ENCODE results near the gene CADPS2.

Gene CADPS2

DNA sequence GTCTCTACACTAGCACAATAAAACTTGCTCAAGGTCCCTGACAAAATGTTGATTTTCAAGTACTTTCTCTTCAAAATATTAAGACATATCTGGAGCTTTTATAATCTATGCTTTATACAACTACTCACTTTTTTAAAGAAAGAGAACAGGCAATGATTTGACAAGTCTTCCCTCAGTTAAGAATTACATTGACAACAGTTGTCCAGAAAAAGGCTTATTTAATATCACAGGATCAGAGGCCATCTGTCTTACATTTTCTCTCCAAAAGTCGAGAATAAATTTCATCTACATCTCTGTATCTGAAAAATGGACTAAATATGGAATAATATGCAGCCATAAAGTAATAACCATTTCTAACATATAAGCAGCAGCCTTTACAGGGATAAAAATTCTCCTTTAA is 175.3 kb downstream of the CADPS2 start:
- no peaks in the 10 kb centered on the region for H3K27me3 ChIP-seq (replicated peaks)
- H3K27ac ChIP-seq, result no peak overlapping the region
- H3K36me3 ChIP-seq (replicated peaks), result no peaks in the 10 kb centered on the region
- no peak overlapping the region for H3K4me3 ChIP-seq (ENCODE audit: low read depth, low read length)
- TF ChIP-seq, protein P1, sequence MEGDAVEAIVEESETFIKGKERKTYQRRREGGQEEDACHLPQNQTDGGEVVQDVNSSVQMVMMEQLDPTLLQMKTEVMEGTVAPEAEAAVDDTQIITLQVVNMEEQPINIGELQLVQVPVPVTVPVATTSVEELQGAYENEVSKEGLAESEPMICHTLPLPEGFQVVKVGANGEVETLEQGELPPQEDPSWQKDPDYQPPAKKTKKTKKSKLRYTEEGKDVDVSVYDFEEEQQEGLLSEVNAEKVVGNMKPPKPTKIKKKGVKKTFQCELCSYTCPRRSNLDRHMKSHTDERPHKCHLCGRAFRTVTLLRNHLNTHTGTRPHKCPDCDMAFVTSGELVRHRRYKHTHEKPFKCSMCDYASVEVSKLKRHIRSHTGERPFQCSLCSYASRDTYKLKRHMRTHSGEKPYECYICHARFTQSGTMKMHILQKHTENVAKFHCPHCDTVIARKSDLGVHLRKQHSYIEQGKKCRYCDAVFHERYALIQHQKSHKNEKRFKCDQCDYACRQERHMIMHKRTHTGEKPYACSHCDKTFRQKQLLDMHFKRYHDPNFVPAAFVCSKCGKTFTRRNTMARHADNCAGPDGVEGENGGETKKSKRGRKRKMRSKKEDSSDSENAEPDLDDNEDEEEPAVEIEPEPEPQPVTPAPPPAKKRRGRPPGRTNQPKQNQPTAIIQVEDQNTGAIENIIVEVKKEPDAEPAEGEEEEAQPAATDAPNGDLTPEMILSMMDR (IDR thresholded peaks at IDR 0.05; ENCODE audit: low read depth, low read length, missing control alignments), result no peak
- no peak for DNase-seq
- in situ Hi-C loops (cut with HindIII; ENCODE audit: low pct_ligation_motif_present, low sequenced_read_pairs), result no loop called here

- in situ Hi-C loops (cut with HindIII; ENCODE audit: low pct_ligation_motif_present, low sequenced_read_pairs), result no loop called here
- TF ChIP-seq, protein P1 (IDR thresholded peaks at IDR 0.05; ENCODE audit: low read depth, low read length, missing control alignments), result no peak
- Histone ChIP-seq H3K4me3 (ENCODE audit: low read depth, low read length) (no peak overlapping the region), H3K27ac (no peak overlapping the region), H3K36me3 (replicated peaks) (no peaks in the 10 kb centered on the region), H3K27me3 (replicated peaks) (no peaks in the 10 kb centered on the region)
- no peak for DNase-seq
These were observed 176.2 kb downstream of the CADPS2 start for GRCh38 chr7:122709930-122710646.

DNA sequence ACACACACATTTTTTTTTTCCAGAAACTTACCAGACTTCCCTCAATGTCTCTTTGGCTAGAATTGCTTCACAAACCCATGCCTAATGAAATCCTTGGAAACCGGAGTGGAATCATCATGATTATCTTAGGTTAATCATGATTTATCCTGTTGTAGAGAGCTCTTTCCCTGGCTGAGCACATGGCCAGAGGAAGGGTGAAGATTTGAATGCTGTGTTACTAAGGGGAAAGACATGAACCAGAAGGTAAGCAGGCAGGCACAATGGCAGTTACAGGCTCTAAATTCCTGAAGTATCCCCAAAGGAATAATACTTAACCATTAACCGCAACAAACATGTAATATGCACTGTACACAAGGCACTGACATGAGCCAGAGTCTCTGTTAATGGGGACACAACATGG is 179.4 kb downstream of the CADPS2 start:
- in situ Hi-C loops (cut with HindIII; ENCODE audit: low pct_ligation_motif_present, low sequenced_read_pairs), result no loop called here
- no peak for DNase-seq
- H3K27ac ChIP-seq, result no peak overlapping the region
- H3K27me3 ChIP-seq (replicated peaks), result no peaks in the 10 kb centered on the region
- TF ChIP-seq, protein P1 (IDR thresholded peaks at IDR 0.05; ENCODE audit: low read depth, low read length, missing control alignments), result no peak
- no peak overlapping the region for H3K4me3 ChIP-seq (ENCODE audit: low read depth, low read length)
- H3K36me3 ChIP-seq (replicated peaks), result no peaks in the 10 kb centered on the region

GRCh38 chr7:122702872-122703510 is 183.3 kb downstream of the CADPS2 start, which contains the start of gene RNF148:
Gene RNF148, minus strand, starts transcription at chr7:122702922. Its CDS starts 172 bp downstream, at chr7:122702750.
- H3K4me3 ChIP-seq (ENCODE audit: low read depth, low read length), result no peak within 1 kb of the TSS
- no peak within 1 kb of the TSS for H3K27ac ChIP-seq
- no peak for DNase-seq
- TF ChIP-seq, protein P1 (IDR thresholded peaks at IDR 0.05; ENCODE audit: low read depth, low read length, missing control alignments), result no peak
- H3K27me3 ChIP-seq (replicated peaks), result no peaks in the 10 kb centered on the region
- no peaks in the 10 kb centered on the region for H3K36me3 ChIP-seq (replicated peaks)
- in situ Hi-C loops (cut with HindIII; ENCODE audit: low pct_ligation_motif_present, low sequenced_read_pairs), result no loop called here

- no peak within 1 kb of the TSS for H3K27ac ChIP-seq
- no peak within 1 kb of the TSS for H3K4me3 ChIP-seq (ENCODE audit: low read depth, low read length)
- in situ Hi-C loops (cut with HindIII; ENCODE audit: low pct_ligation_motif_present, low sequenced_read_pairs), result no loop called here
- no peaks in the 10 kb centered on the region for H3K36me3 ChIP-seq (replicated peaks)
- TF ChIP-seq, protein P1 (IDR thresholded peaks at IDR 0.05; ENCODE audit: low read depth, low read length, missing control alignments), result no peak
- H3K27me3 ChIP-seq (replicated peaks), result no peaks in the 10 kb centered on the region
- no peak for DNase-seq
These were observed 187.2 kb downstream of the CADPS2 start, which contains the start of gene RNF133 for GRCh38 chr7:122699017-122699416. Gene RNF133, minus strand, starts transcription at chr7:122699117. Its CDS starts 199 bp downstream, at chr7:122698918.

All from brain microvascular endothelial cell (primary cell).